T-helper 1 cell treated with Interleukin-12 subunit alpha and Interleukin-12 subunit beta and Interleukin-4 antibody, amounts not matched to agents 30 μg/mL and 1 μg/mL, for 36 hours (primary cell): Measurements from ENCODE around the gene ADGRG7.

ENCODE experiments used
- H3K27ac Mint-ChIP-seq: one replicate; pipeline ENCODE4 v1.8.0; 2021; ENCODE audit warnings: mild to moderate bottlenecking, mixed read lengths
- H3K27me3 Mint-ChIP-seq: one replicate; pipeline ENCODE4 v1.8.0; 2021; ENCODE audit warnings: low read depth, mixed read lengths
- H3K36me3 Mint-ChIP-seq: one replicate; pipeline ENCODE4 v1.8.0; 2021; ENCODE audit warnings: low read depth, mixed read lengths
- H3K4me1 Mint-ChIP-seq: one replicate; pipeline ENCODE4 v1.8.0; 2021; ENCODE audit warnings: low read depth, mixed read lengths
- H3K4me3 Mint-ChIP-seq: one replicate; pipeline ENCODE4 v1.8.0; 2021; ENCODE audit warnings: mild to moderate bottlenecking, moderate library complexity, mixed read lengths
- H3K9me3 Mint-ChIP-seq: one replicate; pipeline ENCODE4 v1.8.0; 2021; ENCODE audit warnings: mixed read lengths

The ADGRG7 gene

DNA sequence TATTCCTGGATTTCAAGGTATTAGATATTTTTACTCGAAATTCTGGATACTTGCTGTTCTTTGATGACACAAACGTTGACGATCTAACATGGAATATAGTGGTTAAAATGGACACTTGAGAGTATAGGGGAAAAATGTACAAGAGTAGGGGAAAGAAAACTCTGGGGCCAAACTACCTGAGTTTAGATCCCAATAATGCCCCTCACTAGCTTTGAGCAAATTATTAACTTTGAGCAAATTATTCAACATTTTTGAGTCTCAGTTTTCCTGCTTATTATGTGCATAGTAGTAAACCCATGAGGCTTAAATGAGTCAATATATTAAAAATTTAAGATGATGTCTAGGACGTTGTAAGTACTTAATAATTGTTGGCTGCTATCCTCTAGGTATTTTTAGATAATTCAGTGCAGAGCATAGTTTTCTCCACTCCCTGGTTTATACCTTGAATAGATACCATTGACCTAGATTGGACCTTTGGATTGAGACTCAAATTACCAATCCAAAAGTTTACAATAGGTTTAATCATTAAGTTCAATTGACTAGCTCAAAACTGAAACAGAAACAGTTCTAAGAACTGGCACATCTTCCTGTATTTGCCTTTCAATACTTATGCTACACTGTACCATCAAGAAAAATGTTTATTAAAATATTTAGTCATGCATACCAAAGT, 4.5 kb downstream of the ADGRG7 start:
- H3K27me3 Mint-ChIP-seq = peaks cover 29% of the 10 kb centered on the region
- no peaks in the 10 kb centered on the region for H3K9me3 Mint-ChIP-seq
- H3K4me1 Mint-ChIP-seq = peaks cover 15% of the 10 kb centered on the region
- no peaks in the 10 kb centered on the region for H3K36me3 Mint-ChIP-seq
- H3K4me3 Mint-ChIP-seq = no peak overlapping the region
- H3K27ac Mint-ChIP-seq = no peak overlapping the region

DNA sequence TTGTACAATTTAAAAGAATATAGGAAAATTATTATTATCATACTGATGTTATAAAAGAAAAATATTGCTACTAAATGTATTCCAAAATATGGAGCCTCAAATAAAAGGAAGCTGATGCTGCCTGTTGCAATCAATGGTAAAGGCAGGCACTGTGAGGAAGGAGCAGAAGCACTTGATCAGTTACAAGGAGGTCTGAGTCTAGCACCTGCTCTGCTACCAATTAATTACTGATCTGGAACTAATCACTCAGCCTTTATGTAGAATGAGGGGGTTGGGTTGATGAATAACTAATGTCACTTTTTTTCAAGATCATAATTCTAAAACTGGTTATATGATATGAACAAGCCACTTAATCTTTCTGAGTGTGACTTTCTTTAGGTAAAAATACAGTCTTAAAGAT, 5.5 kb downstream of the ADGRG7 start:
- H3K27me3 Mint-ChIP-seq = peaks cover 32% of the 10 kb centered on the region
- no peak overlapping the region for H3K4me3 Mint-ChIP-seq
- H3K9me3 Mint-ChIP-seq = no peaks in the 10 kb centered on the region
- peaks cover 4% of the 10 kb centered on the region for H3K4me1 Mint-ChIP-seq
- no peak overlapping the region for H3K27ac Mint-ChIP-seq
- H3K36me3 Mint-ChIP-seq = no peaks in the 10 kb centered on the region

DNA sequence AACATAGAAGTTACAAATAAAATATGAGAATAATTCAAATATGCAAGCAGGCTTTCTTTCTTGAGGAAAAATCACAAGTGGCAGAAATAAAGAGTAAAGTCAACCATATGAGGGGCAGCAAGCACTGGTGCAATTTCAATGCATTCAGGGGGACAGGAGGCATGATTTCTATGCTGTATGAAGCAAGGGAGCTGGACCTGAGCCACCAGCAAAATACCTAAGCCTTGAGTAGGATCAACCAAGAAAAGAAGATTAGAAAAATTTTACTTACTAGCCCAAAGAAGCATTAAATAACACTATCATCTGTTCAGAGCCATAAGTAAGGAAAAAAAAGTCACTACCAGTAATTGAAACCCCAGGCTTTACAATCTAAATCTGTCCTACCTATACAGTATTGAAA, 6.3 kb downstream of the ADGRG7 start:
- peaks cover 26% of the 10 kb centered on the region for H3K27me3 Mint-ChIP-seq
- no peak overlapping the region for H3K4me3 Mint-ChIP-seq
- no peaks in the 10 kb centered on the region for H3K9me3 Mint-ChIP-seq
- H3K27ac Mint-ChIP-seq = no peak overlapping the region
- no peaks in the 10 kb centered on the region for H3K36me3 Mint-ChIP-seq
- H3K4me1 Mint-ChIP-seq = peaks cover 2% of the 10 kb centered on the region

DNA sequence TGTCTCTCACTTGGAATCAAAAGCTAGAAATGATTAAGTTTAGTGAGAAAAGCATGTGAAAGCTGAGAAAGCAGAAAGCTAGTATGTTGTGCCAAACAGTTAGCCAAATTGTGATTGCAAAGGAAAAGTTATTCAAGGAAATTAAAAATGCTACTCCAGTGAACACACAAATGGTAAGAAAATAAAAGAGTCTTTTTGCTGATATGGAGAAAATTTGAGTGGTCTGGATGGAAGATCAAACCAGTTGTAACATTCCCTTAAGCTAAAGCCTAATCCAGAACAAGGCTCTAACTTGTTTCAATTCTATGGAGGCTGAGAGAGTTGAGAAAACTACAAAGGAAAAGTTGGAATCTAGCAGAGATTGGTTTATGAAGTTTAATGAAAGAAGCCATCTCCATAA, 11.8 kb downstream of the ADGRG7 start:
- Mint-ChIP-seq H3K4me1 (no peaks in the 10 kb centered on the region), H3K27ac (no peak overlapping the region), H3K4me3 (no peak overlapping the region), H3K27me3 (peaks cover 36% of the 10 kb centered on the region), H3K36me3 (no peaks in the 10 kb centered on the region), H3K9me3 (no peaks in the 10 kb centered on the region)

DNA sequence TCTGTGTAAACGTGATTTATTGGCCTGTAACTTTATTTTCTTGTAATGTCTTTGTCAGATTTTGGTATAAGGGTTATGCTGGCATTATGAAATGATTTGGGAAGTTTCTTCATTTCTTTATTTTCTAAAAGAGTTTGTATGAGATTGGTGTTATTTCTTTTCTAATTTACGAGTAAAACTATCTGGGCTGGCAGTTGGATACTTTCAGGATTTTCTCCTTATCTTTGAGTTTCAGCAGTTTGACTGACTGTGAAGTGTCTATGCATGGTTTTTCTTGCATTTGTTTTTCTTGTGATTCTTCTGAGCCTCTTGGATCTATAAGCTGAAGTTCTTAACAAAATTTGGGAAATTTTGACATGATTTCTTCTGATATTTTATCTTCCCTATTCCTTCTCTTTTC, 18.1 kb downstream of the ADGRG7 start:
- Mint-ChIP-seq H3K27me3 (peaks cover 38% of the 10 kb centered on the region), H3K36me3 (no peaks in the 10 kb centered on the region), H3K4me1 (peaks cover 1% of the 10 kb centered on the region), H3K4me3 (no peak overlapping the region), H3K9me3 (no peaks in the 10 kb centered on the region), H3K27ac (no peak overlapping the region)

DNA sequence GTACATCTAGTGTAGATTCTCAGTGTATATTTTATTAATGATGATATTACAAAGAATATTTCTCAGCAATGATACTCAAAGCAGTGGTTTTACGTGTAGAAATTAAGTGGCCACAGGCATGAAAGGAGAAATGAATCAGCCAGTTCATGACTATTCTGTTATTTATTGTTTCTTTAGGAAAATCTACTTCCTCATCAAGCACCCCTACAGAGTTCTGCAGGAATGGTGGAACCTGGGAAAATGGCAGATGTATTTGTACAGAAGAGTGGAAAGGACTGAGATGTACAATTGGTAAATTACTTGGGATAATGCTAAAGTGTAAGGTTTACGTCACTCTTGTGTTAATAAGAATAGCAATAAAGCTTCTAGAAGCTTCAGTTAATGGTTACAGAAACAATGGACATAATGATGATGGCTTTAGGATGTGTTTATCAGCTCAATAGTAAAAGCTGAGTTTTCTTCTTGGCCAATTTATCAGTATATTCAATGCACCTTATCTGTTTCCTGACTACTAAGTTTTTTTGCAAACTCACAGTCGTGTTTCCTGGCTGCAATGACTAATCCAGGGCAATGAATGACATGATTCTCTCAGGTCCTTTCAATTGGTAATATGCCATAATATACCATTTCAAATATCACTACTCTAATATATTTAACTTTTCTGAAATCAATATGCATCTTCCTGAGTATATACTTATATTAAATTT, 20.2 kb downstream of the ADGRG7 start:
- Mint-ChIP-seq H3K36me3 (no peaks in the 10 kb centered on the region), H3K27ac (no peak overlapping the region), H3K9me3 (no peaks in the 10 kb centered on the region), H3K4me3 (no peak overlapping the region), H3K27me3 (peaks cover 32% of the 10 kb centered on the region), H3K4me1 (peaks cover 3% of the 10 kb centered on the region)

DNA sequence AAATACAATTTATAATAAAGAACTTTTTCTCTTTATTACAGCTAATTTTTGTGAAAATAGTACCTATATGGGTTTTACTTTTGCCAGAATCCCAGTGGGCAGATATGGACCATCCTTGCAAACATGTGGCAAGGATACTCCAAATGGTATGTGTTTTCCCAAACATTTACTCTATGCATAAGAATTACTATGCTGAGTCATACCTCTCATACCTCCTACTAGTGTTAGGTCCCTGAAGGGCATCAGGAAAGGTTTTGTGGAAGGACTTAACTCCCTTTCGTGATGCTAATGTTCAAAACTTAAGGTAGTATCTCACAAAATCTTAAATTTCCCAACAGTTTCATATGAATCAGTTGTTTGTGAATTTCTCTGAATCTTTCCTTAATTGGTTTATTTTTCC, 21.3 kb downstream of the ADGRG7 start:
- H3K27me3 Mint-ChIP-seq = peaks cover 24% of the 10 kb centered on the region
- H3K4me3 Mint-ChIP-seq = no peak overlapping the region

DNA sequence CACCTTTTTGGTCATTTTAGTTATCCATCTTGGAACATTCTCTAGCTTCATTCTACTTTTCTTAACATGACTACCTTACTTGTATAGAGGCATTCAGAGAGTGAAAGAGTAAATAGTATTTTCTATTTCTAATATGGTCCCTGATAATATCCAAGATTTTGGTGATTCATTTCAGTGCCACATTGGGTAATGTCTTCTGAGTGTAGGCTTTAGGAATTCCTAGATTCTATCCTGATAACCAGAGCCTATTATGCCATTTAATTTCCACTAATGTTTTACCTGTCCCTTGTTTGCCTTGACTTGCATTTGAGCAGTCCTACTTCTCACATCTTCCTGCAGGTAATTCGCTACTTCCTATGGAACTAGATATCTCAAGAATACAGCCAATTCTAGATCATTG, 21.8 kb downstream of the ADGRG7 start:
- Mint-ChIP-seq H3K4me1 (peaks cover 6% of the 10 kb centered on the region), H3K27me3 (peaks cover 24% of the 10 kb centered on the region), H3K36me3 (no peaks in the 10 kb centered on the region), H3K27ac (no peak overlapping the region), H3K4me3 (no peak overlapping the region), H3K9me3 (no peaks in the 10 kb centered on the region)

More for the DNA sequence above, 21.3 kb downstream of the ADGRG7 start:
- Mint-ChIP-seq H3K4me1 (peaks cover 6% of the 10 kb centered on the region), H3K9me3 (no peaks in the 10 kb centered on the region), H3K36me3 (no peaks in the 10 kb centered on the region), H3K27ac (no peak overlapping the region)

DNA sequence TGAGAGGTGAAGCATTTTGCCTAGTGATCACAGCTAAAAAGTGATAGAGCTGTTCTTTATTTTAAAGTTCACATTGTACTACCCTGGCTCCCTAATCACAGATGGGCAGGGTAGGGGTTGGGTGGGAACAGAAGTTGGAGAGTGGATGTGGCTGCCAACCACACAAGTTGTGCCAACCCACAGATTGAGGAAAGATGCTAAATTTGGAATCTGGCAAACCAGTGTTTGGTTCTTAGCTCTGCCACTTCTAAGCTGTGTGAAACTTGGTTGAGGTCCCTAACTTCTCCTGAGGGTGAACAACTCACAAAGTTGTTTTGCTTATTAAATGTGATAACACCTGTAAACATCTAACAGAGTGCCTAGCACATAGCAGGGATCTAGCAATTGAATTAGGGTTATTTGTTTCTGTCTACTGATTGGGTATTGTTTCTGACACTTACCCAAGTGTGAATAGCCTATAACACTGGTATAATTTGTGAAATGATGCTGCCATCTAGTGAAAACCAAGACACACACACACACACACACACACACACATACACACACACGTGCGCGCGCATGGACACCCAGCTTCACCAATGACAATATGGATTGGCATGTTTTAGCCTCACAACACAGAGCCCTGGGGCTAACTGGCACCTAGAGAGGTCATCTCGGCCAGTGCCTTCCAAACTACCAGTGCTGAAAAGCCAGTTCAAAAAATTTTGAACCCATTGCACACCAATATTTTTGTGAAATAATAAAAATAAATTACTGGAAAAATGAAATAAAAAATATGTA, 25.3 kb downstream of the ADGRG7 start:
- Mint-ChIP-seq H3K4me1 (peaks cover 6% of the 10 kb centered on the region), H3K27ac (no peak overlapping the region), H3K27me3 (peaks cover 11% of the 10 kb centered on the region)

DNA sequence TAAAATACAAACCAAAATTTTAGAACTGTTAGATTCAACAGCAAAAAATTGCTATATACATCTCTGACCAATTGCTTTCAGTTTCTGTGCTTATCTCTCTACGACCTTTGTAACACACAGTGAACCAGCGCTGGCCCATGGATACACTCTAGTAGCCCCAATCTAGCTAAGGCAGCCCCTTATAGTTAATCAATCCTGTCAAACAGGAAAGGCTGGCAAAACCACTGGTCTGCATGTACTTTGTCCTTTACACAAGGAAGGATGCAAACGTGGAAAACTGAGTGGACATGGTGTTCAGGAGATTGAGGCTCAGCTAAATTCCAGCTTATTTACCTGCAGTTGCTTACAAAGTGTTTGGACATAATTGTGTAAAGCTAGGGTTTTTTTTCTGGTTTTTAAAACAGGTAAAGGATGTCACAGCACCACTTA, 25.9 kb downstream of the ADGRG7 start:
- Mint-ChIP-seq H3K9me3 (no peaks in the 10 kb centered on the region), H3K27ac (no peak overlapping the region), H3K4me1 (peaks cover 4% of the 10 kb centered on the region), H3K27me3 (peaks cover 7% of the 10 kb centered on the region), H3K4me3 (no peak overlapping the region), H3K36me3 (no peaks in the 10 kb centered on the region)

More for the DNA sequence above, 25.3 kb downstream of the ADGRG7 start:
- H3K36me3 Mint-ChIP-seq = no peaks in the 10 kb centered on the region
- no peaks in the 10 kb centered on the region for H3K9me3 Mint-ChIP-seq
- H3K4me3 Mint-ChIP-seq = no peak overlapping the region

DNA sequence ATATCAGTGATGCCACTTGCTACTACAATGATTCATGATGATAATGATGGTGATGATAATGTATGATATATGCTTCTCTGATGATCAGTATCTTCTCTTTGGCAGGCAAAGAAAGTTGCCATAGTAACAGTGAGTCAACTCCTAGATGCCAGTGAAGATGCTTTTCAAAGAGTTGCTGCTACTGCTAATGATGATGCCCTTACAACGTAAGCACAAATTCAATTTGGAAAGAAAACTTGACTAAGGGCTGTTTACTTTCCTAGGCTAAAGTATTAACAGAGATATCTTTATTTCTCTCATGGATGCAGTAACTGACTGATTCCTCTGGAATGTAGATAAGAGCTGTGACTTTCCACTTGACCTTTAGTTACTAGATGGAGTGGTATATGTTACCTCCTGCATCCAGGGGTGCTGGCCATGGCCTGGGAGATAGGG, 27.8 kb downstream of the ADGRG7 start:
- H3K9me3 Mint-ChIP-seq = no peaks in the 10 kb centered on the region
- peaks cover 6% of the 10 kb centered on the region for H3K4me1 Mint-ChIP-seq
- no peaks in the 10 kb centered on the region for H3K36me3 Mint-ChIP-seq
- H3K4me3 Mint-ChIP-seq = no peak overlapping the region
- peaks cover 6% of the 10 kb centered on the region for H3K27me3 Mint-ChIP-seq
- no peak overlapping the region for H3K27ac Mint-ChIP-seq

DNA sequence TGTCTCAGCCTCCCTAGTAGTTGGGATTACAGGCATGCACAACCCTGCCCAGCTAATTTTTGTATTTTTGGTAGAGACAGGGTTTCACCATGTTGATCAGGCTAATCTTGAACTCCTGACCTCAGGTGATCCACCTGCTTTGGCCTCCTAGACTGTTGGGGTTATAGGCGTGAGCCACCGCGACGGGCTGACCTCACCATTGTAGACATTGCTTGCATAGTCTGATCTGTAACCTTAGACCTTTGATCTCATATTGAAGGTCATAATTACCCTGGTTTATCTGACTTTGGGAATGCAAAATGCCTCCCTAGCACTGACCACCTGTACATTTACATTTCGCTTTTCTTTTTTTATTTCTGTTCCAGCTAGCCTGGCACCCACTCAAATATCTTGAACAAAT, 31.2 kb downstream of the ADGRG7 start:
- H3K4me1 Mint-ChIP-seq = peaks cover 2% of the 10 kb centered on the region
- no peak overlapping the region for H3K27ac Mint-ChIP-seq
- no peaks in the 10 kb centered on the region for H3K9me3 Mint-ChIP-seq
- H3K4me3 Mint-ChIP-seq = no peak overlapping the region
- no peaks in the 10 kb centered on the region for H3K27me3 Mint-ChIP-seq
- H3K36me3 Mint-ChIP-seq = no peaks in the 10 kb centered on the region

DNA sequence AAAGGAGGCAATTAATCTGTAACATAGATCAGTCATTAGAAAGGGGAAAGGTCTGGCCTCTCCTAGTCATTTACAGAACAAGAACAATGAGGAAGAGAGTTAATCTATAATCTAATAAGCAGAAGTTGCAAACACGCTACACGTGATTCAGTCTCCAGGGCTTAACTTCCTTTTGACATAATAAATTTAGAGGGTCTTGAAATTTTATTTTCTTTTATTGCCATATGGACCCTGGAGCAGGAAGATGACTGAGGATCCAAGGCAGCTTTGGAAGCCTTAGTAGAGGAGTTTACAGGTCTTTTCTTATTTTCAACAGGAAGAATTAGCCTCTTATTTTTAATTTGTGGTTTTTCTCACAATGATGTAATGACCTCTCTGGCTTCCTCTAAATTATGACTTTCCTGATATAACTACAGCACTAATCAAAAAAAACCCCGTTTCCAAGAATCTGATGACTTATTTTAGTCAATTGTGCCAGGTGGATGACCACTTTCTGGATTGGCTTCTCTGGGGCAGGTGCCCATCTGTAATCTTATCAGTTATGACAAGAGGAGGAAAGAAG, 32.2 kb downstream of the ADGRG7 start:
- Mint-ChIP-seq H3K4me1 (peaks cover 2% of the 10 kb centered on the region), H3K4me3 (no peak overlapping the region), H3K36me3 (no peaks in the 10 kb centered on the region), H3K27ac (no peak overlapping the region), H3K27me3 (peaks cover 3% of the 10 kb centered on the region), H3K9me3 (no peaks in the 10 kb centered on the region)

DNA sequence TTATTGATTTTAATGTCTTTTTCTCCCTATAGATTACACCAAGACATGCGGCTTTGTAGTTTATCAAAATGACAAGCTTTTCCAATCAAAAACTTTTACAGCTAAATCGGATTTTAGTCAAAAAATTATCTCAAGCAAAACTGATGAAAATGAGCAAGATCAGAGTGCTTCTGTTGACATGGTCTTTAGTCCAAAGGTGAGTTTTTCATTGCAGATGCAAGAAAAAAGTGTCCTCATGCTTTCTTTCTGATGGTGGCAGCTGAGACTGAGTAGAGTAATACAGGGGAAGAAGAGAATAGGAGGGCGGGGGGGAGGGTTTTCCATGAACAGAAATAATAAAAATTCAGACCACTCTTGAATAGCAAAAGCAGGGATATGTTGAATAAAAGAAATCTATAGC, 36.5 kb downstream of the ADGRG7 start:
- H3K27ac Mint-ChIP-seq = no peak overlapping the region
- no peak overlapping the region for H3K4me3 Mint-ChIP-seq
- peaks cover 3% of the 10 kb centered on the region for H3K27me3 Mint-ChIP-seq
- H3K4me1 Mint-ChIP-seq = peaks cover 9% of the 10 kb centered on the region
- no peaks in the 10 kb centered on the region for H3K36me3 Mint-ChIP-seq
- H3K9me3 Mint-ChIP-seq = no peaks in the 10 kb centered on the region
